Activated naive CD4-positive, alpha-beta T cell treated with anti-CD3 and anti-CD28 coated beads for 36 hours (primary cell): ENCODE data around the gene CHN1. TPM values are rescaled to one million over a fixed set of nuclear protein-coding genes. Genes with fewer than 3 reads are reported as not detected.

ENCODE experiments used
- CTCF ChIA-PET: fragments of 350-600 bp; sonication (Branson Sonifier 250); formaldehyde crosslinking; loops from one replicate; lab custom pipeline; 2021; ENCODE audit warnings: antibody characterized with exemption; lab: Charles Lee
- DNase-seq: peaks from one replicate; pipeline ENCODE4 v3.0.0-alpha.2; 2020
- H3K27ac Mint-ChIP-seq: one replicate; pipeline ENCODE4 v1.8.0; 2021; ENCODE audit warnings: mild to moderate bottlenecking, mixed read lengths
- H3K27me3 Mint-ChIP-seq: one replicate; pipeline ENCODE4 v1.8.0; 2021; ENCODE audit warnings: low read depth, mixed read lengths
- H3K36me3 Mint-ChIP-seq: one replicate; pipeline ENCODE4 v1.8.0; 2021; ENCODE audit warnings: low read depth, mixed read lengths
- H3K4me1 Mint-ChIP-seq: one replicate; pipeline ENCODE4 v1.8.0; 2021; ENCODE audit warnings: low read depth, mixed read lengths
- H3K4me3 Mint-ChIP-seq: one replicate; pipeline ENCODE4 v1.8.0; 2021; ENCODE audit warnings: mild to moderate bottlenecking, moderate library complexity, mixed read lengths
- H3K9me3 Mint-ChIP-seq: one replicate; pipeline ENCODE4 v1.8.0; 2021; ENCODE audit warnings: mixed read lengths
- intact Hi-C: fragments of 100-400 bp; cut with micrococcal nuclease; formaldehyde crosslinking; loops from one replicate; pipeline ENCODE4 v1.15.1; 2023
- total RNA-seq, 2 experiments: library from RNA; stranded (reverse); gene quantifications; one replicate each; pipeline ENCODE4 v1.2.3, GENCODE V29; 2021

Gene CHN1
- total RNA-seq, 2 experiments from 2014 or later = 2.1 to 3.3 TPM

DNA sequence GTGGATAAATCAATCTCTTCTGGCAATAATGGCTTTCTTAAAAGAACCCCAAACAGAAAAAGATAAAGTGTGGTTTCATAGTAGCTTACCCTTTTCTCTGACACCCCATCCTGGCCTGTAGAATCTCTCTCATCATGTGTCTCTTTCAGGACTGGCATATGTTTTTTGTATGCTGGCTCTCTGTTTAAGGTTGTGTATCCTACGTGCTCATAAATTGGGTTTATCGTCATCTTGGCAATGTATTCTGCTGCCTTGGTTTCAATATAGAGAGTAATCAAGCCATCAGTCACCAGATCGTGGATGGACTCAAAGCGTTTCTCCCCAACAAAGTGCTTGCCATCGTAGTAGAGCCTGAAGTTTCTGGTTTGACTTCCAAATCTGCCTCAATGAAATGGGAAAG, 127.4 kb downstream of the CHN1 start:
- no peak overlapping the region for H3K27ac Mint-ChIP-seq
- no peaks in the 10 kb centered on the region for H3K27me3 Mint-ChIP-seq
- intact Hi-C loops = no loop called here
- H3K36me3 Mint-ChIP-seq = no peaks in the 10 kb centered on the region
- H3K4me3 Mint-ChIP-seq = no peak overlapping the region
- CTCF ChIA-PET = interaction anchor here (0.9 to 1.0 kb wide), 2 partner anchors 9 to 41 kb away, joined by 3 read pairs; no protein-coding TSS in a partner anchor
- DNase-seq = no peak
- no peaks in the 10 kb centered on the region for H3K4me1 Mint-ChIP-seq
- H3K9me3 Mint-ChIP-seq = no peaks in the 10 kb centered on the region

DNA sequence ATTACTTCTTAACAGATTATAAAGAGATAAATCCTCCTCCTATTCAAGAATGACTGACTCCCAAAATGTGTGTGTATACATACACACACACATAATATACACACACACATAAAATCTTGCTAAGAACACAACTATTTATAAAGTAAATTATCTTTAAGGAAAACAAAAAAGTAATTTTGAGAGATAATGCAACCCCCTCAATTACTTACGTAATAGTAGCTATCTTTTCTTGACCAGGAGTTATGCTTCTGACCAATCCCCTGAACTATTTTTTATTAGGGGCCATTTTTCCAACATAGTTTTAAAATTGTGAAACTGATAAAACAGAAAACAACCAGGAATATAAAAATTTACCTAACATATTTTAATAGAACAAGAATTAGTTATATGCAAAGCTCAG, 127.9 kb downstream of the CHN1 start:
- no peak for DNase-seq
- no peak overlapping the region for H3K27ac Mint-ChIP-seq
- intact Hi-C loops = no loop called here
- no peaks in the 10 kb centered on the region for H3K36me3 Mint-ChIP-seq
- H3K4me3 Mint-ChIP-seq = no peak overlapping the region
- no peaks in the 10 kb centered on the region for H3K27me3 Mint-ChIP-seq
- no peaks in the 10 kb centered on the region for H3K9me3 Mint-ChIP-seq
- CTCF ChIA-PET = no interaction called here
- H3K4me1 Mint-ChIP-seq = no peaks in the 10 kb centered on the region

DNA sequence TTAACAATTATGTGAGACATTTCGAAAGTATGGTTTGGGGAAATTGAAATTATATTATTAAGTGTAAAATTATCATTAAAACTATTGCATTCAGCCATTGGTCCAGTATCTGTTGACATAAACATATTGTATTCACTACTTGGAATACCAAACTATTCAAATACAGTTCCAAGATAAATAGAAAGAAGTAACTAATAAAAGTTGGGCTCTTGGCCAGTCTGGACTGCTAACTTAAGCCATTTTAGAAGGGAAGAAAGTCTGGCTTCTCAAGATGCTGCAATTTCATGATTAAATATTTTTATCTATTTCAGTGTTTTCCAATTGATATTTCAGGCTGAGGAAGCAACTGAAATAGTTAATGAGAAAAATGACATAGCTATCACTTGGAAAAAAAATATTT, 131.1 kb downstream of the CHN1 start:
- Mint-ChIP-seq H3K4me3 (no peak overlapping the region), H3K9me3 (no peaks in the 10 kb centered on the region), H3K27ac (no peak overlapping the region), H3K36me3 (no peaks in the 10 kb centered on the region), H3K27me3 (no peaks in the 10 kb centered on the region), H3K4me1 (no peaks in the 10 kb centered on the region)
- DNase-seq = no peak
- intact Hi-C loops = no loop called here
- CTCF ChIA-PET = no interaction called here

DNA sequence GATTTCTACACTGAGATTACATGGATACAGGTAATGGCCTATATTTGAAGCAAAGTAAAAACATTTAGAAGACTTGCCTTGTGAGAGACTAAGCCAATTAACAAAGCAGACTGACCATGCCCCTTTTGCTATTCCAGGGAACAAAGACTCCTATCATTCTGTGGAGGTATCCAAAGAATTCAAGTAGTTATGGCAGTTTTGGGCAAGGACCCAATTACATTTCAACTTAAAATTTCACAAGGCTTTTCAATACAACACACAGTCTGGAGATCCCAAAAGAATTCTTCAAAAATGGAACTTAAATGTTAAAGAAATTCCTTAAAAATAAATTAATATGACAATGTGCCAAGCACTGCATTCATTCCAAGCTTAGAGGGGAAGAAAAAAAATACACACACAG, 131.7 kb downstream of the CHN1 start:
- Mint-ChIP-seq H3K36me3 (no peaks in the 10 kb centered on the region), H3K27ac (no peak overlapping the region), H3K4me1 (no peaks in the 10 kb centered on the region), H3K4me3 (no peak overlapping the region), H3K27me3 (no peaks in the 10 kb centered on the region), H3K9me3 (no peaks in the 10 kb centered on the region)
- intact Hi-C loops = no loop called here
- DNase-seq = no peak
- CTCF ChIA-PET = no interaction called here

DNA sequence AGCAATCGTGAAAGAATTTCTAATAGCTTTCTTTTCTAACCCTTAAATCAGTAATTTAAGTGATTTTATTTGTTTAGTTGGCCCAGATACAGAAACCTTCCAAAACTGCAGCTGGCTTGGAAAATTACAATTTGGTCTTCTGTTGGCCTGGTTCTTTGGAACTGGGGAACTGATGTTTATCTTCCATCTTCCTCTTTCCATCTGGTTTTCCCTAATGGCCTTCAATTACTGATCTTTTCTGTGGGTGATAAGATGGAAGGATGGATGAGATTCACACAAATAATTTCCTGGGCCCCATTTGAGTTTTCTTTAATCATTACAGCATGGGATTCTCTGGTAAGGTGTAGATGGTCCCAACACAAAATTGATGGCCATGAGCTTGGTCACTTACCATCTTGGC, 134.4 kb downstream of the CHN1 start:
- no peak overlapping the region for H3K4me3 Mint-ChIP-seq
- no peaks in the 10 kb centered on the region for H3K9me3 Mint-ChIP-seq
- DNase-seq = no peak
- intact Hi-C loops = no loop called here
- no peak overlapping the region for H3K27ac Mint-ChIP-seq
- no peaks in the 10 kb centered on the region for H3K4me1 Mint-ChIP-seq
- CTCF ChIA-PET = no interaction called here
- no peaks in the 10 kb centered on the region for H3K36me3 Mint-ChIP-seq
- H3K27me3 Mint-ChIP-seq = peaks cover 2% of the 10 kb centered on the region

DNA sequence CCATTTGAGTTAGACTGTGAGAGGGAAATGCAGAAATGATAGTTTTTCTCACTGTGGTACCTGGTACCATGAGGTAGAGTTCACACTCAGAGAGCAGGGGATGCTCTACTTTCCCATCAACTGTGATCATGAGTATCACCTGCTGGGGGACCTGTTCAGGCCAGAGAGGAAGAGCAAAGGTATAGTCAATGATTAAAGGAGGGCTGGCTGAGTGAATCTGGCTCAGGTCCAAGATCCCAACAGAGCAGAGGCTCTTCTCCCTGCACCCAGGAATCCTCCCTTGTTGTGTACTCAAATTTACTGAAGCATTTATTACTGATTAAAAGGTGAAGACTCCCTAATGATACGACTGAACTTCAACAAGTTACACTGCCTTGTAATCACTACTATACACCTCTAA, 136.3 kb downstream of the CHN1 start:
- Mint-ChIP-seq H3K27me3 (peaks cover 7% of the 10 kb centered on the region), H3K4me3 (no peak overlapping the region), H3K36me3 (no peaks in the 10 kb centered on the region), H3K27ac (no peak overlapping the region), H3K4me1 (no peaks in the 10 kb centered on the region), H3K9me3 (no peaks in the 10 kb centered on the region)
- no peak for DNase-seq
- intact Hi-C loops = no loop called here
- CTCF ChIA-PET = no interaction called here

DNA sequence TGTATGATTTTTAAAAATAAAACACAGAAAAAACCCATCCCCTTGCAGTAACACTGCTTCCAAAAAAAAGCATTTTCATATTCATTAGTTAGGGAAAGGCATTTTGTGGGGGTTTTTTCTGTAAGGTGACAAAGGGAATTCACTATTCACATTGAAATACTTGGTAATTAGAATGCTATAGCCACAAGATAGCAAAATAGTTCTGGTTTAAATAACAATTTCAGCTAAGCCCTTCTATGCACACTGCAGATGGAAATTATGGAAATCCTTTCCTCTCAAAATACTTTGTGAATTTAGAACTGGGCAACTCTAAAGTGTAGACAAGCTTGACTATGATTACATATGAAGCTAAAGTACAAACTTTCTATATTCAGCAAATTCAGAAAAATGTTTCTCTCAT, 138.8 kb downstream of the CHN1 start:
- Mint-ChIP-seq H3K27me3 (peaks cover 7% of the 10 kb centered on the region), H3K36me3 (no peaks in the 10 kb centered on the region), H3K4me3 (no peak overlapping the region), H3K9me3 (no peaks in the 10 kb centered on the region), H3K27ac (no peak overlapping the region), H3K4me1 (no peaks in the 10 kb centered on the region)
- CTCF ChIA-PET = no interaction called here
- intact Hi-C loops = no loop called here
- DNase-seq = no peak

DNA sequence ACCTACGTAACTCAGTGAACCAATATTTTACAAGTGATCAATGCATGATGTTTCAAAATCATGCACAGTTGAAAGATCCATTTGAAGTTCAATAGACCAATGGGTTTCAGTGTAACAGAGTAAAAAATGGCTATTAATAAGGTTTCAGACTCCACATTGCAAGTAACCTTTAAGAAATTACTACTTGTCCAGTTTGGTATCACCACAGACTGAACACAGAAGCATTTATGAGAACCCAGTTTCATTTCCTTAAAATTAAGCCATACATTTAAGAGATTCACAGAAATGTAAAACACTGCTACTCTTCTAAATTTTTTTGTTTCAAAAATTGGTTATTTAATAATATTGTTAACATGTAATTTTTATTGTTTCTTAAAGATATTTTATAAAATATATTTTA, 142.0 kb downstream of the CHN1 start:
- Mint-ChIP-seq H3K27ac (no peak overlapping the region), H3K9me3 (no peaks in the 10 kb centered on the region), H3K27me3 (peaks cover 9% of the 10 kb centered on the region), H3K4me1 (no peaks in the 10 kb centered on the region), H3K36me3 (no peaks in the 10 kb centered on the region), H3K4me3 (no peak overlapping the region)
- DNase-seq = no peak
- CTCF ChIA-PET = no interaction called here
- intact Hi-C loops = no loop called here

DNA sequence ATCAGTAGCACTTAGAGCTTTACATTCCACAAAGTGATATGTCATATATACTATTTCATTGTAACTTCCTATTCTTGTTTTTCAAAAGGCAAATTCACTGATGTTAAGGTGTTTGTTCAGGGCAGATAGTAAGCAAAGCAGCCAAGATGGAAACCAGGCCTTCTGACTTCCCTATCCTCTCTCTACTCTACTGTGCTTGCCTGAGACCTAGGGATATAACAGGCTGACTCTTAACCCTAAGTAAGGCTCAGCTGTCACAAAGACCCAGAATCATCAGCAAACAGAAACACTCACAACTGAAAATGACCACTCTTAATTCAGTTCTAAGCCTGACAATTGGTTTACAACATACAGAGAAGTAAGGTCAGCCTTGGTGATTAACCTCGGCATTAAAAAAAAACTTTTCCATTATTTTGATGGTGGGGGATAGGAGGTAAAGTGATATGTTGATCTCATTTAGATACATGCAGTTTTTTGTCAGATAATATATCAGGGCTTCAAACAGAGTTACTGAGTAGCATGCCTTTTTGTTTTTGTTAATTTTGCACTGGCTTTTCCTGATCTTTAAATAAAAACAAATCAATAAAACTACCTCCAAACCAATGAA, 145.5 kb downstream of the CHN1 start:
- Mint-ChIP-seq H3K27ac (no peak overlapping the region), H3K9me3 (no peaks in the 10 kb centered on the region), H3K4me1 (no peaks in the 10 kb centered on the region), H3K27me3 (peaks cover 2% of the 10 kb centered on the region), H3K36me3 (no peaks in the 10 kb centered on the region), H3K4me3 (no peak overlapping the region)
- DNase-seq = no peak
- CTCF ChIA-PET = interaction anchor here (0.6 to 1.0 kb wide), 2 partner anchors 38 to 48 kb away, joined by 3 to 4 read pairs; no protein-coding TSS in a partner anchor
- intact Hi-C loops = no loop called here

DNA sequence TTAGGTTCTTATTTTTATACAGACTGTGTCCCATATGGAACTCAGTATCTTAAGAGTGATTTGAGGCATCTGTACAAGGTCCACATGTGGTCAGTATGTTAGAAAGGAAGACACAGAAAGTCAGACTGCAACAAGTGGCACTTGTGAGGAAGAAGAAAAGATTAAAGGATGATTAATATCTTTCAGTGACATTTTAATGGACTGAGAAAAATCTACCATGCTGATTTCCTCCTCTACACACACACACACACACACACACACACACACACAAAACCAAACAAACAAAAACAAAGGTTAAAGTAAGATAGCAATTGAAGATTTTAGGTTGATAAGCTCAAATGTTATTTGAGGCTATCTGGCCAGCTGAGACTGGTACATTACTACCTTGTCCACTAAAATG, 146.4 kb downstream of the CHN1 start:
- H3K27ac Mint-ChIP-seq = no peak overlapping the region
- peaks cover 2% of the 10 kb centered on the region for H3K27me3 Mint-ChIP-seq
- CTCF ChIA-PET = no interaction called here

DNA sequence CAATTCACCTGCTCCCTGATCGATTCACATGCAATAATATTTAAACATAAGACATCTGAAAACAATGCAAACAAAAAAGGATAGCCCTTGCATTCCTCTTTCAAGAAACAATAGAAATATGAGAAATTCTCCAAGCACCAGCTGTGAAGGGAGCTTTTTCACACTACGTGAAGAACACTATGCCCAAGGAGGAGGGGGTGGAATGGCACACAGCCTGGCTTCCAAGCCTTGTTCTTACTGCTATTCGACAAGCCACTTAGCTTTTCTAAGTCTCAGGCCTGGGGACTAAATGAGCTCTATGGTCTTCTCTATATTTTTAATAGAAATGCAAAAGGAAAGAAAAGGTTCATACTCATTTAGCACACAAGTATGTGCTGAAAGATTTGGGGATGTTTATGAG, 148.7 kb downstream of the CHN1 start:
- CTCF ChIA-PET = interaction anchor here (0.6 to 1.1 kb wide), 2 partner anchors 77 to 108 kb away, joined by 3 read pairs; no protein-coding TSS in a partner anchor
- H3K36me3 Mint-ChIP-seq = no peaks in the 10 kb centered on the region
- H3K27ac Mint-ChIP-seq = no peak overlapping the region
- DNase-seq = no peak
- no peaks in the 10 kb centered on the region for H3K4me1 Mint-ChIP-seq
- intact Hi-C loops = no loop called here
- H3K9me3 Mint-ChIP-seq = no peaks in the 10 kb centered on the region
- H3K4me3 Mint-ChIP-seq = no peak overlapping the region
- H3K27me3 Mint-ChIP-seq = peaks cover 2% of the 10 kb centered on the region

More for the DNA sequence above, 146.4 kb downstream of the CHN1 start:
- Mint-ChIP-seq H3K4me3 (no peak overlapping the region), H3K4me1 (no peaks in the 10 kb centered on the region), H3K36me3 (no peaks in the 10 kb centered on the region), H3K9me3 (no peaks in the 10 kb centered on the region)
- DNase-seq = no peak
- intact Hi-C loops = no loop called here

DNA sequence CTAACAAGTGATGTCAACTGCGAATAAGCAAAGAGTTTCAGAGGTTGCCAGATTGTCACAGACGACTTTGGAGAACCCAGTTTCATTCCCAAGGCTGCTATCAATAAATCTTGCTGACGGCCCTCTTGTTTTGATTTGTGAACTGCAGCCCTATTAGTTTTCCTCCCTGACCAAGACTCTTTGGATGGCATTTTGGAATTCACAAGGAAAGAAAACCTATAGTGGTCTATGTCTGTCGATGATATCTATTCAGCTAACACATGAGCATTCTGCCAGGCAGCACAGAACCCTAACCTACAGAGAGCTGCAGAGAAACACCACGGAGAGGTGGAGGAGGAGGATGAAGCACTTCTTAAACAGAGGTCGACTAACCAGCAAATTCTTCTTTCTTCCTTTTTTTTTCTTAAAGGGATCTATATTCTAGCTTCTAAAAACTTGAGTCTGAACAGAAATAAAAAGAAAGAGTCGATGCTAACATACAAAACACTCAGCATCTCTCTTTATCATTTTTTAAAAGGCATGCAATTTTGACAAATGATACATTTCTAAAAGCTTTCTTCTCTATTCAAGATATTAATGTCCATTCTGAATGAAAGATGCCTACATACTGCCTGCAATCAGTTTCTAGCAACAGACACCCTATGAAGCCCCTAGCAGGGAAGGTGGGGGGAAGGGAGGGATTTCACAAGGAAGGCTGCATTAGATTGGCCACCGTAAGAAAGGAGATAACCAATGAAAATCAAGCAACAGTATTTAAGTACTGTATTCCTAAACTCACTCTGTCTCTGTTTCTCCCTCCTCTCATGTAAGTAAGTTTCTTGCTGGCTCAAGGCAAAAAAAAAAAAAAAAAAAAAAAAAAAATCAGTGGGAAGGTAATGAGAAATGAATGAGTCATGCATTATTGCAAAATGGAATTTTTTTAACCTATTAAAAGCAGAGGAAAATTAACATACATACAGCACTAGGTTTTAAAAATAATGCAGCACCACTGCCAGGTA, 157.9 kb downstream of the CHN1 start:
- CTCF ChIA-PET = interaction anchor here (0.6 kb wide), 1 partner anchor 251 kb away, joined by 4 read pairs; no protein-coding TSS in a partner anchor
- intact Hi-C loops = no loop called here
- Mint-ChIP-seq H3K27me3 (no peaks in the 10 kb centered on the region), H3K36me3 (no peaks in the 10 kb centered on the region), H3K4me3 (peak overlapping the region; percentile 43), H3K4me1 (peaks cover 21% of the 10 kb centered on the region), H3K27ac (no peak overlapping the region), H3K9me3 (no peaks in the 10 kb centered on the region)
- no peak for DNase-seq
